Adrenal gland (tissue), 5 donors: ENCODE data around the gene CMTR1.

ENCODE experiments used
- POLR2A ChIP-seq, 2 donors: fragments of 450-650 bp; IDR thresholded peaks; one replicate each; pipeline ENCODE4 v1.6.1; 2017; ENCODE audit warnings: antibody characterized with exemption in 2 of 2, mild to moderate bottlenecking in 2 of 2, moderate library complexity in 1 of 2
- TF ChIP-seq, protein P1 (sequence below), 6 experiments: fragments of 450-650 bp in 4 of 6; fragments of 200-600 bp in 2 of 6; sonication (generic) in 1 of 6; IDR thresholded peaks; 1 replicate in 5 of 6; 2 replicates in 1 of 6; pipeline versions ENCODE4 v1.5.1 to v1.8.0; 2016 to 2021; ENCODE audit warnings: antibody characterized with exemption in 6 of 6, mild to moderate bottlenecking in 2 of 6, moderate library complexity in 1 of 6
- donor health status: DM: no; HTN: no; CAD: no.

DNA sequence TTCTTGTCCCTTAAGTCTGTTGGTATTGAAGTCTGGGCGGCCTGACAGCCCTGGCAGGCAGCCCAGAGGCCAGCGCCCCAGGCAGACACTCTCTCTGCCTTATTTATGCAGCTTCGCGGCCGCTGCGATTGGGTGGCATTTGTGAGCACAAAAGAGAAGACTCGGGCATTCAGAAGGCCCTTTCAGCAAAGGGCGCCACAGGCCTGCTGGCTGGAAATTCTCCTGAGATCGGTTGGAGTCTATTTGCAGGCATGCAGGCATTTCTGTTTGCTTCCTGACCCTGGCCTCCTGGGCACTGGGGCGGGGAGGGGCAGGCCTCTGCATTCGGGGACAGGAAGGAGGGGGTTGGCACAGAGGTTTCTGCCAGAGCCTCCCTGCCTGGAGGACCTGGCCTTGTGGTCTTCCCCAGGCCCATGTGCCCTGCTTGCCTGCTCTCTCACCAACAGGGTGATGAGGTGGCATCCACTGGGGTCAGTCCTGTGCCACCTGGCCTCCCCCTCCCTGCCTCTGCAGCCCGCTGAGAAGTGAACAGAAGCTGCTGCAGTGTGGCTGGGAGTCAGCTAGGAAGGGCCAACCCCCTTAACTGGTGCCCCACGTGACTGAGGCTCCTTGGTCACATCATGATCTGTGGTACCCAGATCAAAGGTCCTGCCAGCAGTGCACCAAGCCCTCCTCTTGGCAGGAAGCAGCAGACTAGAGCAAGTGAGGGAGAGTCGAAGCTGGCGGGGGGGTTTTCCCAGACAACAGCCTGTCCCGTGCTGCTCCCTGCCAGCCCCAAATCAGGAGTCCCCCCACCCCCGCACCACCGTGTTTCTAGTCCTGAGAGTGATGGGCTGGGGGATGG is 83.3 kb downstream of the CMTR1 start:
- no peak for TF ChIP-seq POLR2A (IDR thresholded peaks at IDR 0.05)
- TF ChIP-seq, protein P1, sequence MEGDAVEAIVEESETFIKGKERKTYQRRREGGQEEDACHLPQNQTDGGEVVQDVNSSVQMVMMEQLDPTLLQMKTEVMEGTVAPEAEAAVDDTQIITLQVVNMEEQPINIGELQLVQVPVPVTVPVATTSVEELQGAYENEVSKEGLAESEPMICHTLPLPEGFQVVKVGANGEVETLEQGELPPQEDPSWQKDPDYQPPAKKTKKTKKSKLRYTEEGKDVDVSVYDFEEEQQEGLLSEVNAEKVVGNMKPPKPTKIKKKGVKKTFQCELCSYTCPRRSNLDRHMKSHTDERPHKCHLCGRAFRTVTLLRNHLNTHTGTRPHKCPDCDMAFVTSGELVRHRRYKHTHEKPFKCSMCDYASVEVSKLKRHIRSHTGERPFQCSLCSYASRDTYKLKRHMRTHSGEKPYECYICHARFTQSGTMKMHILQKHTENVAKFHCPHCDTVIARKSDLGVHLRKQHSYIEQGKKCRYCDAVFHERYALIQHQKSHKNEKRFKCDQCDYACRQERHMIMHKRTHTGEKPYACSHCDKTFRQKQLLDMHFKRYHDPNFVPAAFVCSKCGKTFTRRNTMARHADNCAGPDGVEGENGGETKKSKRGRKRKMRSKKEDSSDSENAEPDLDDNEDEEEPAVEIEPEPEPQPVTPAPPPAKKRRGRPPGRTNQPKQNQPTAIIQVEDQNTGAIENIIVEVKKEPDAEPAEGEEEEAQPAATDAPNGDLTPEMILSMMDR (IDR thresholded peaks at IDR 0.05), result no peak
